NCI-H1092 treated with DMSO at 0.1 percent for 48 hours (cell line): Measurements from ENCODE around the gene METTL25B.
"Not testable (repeated sequence)": the region's sequence is repeated elsewhere in the genome, so short reads cannot be mapped to it uniquely, and the experiment has no call there.

Experiments
- DNase-seq: peaks from one replicate; lab custom pipeline; 2025; lab: John Stamatoyannopoulos, UW

The METTL25B gene

DNA sequence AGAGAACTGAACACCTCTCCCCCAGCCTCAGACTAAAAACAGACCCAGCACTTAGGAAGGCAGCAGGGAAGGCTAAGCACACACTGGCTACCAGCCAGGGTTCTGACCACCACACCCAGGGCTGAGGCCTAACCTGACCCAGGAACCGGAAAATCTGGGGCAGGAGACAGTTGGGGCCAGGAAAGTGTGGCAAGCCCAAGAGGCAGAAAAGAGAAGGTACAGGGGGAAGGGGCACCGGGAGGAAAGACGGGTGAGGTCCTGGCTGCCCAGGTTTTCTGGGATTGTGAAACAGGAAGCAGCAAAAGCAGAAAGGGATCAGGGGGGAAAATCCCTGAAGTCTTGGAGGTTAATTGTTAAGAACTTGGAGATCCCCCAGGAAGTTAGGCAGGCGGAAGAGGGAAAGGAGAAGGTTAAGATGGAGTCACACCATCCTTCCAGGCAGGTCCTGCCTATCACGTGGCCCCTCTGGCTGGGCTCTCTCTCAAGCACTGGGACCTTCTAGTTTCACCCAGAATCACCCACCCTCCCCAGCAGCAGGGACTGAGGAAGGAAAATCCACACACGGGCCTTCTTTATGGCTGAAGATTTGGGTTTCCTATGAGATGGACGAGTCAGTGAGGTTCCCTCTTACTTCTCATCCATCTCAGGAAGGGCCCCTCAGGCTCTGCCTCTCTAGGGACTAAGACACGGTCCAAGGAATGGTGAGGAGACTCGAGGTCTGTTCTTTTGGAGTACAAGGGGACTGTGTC is 20.6 kb downstream of the METTL25B start:
- no peak for DNase-seq

DNA sequence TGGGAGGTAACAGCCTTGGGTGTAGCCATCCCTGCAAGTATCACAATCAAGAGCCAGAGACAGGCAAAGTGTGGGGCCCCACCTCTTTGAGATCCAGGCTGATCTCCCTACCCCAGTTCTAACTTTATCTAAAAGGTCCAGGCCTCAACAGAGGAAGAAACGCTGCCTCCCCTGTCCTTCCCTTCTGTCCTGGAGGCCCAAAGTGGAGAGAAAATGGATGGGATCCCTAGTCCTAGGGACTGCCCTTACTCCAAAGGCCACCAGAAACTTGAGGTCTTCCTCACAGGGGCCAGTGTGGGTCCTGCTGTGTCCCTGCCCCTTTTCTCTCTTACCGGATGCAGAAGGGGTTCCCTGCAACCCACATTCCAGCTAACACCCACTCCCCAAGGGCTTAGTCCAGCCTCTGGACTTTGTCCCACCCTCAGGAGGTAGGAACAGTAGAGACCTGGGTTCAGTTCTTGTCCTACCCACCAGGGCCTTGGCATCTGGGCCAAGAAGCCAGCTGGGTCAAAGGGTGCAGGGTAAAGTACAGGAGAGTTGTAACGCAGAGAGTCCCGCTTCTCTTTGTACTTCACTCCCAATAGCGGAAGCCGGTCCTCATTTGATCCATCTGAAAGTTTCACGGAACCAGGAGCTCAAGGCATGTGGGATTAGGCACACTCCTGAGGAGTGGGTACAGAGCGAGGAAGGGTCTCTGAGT is 21.3 kb downstream of the METTL25B start:
- DNase-seq: no peak

DNA sequence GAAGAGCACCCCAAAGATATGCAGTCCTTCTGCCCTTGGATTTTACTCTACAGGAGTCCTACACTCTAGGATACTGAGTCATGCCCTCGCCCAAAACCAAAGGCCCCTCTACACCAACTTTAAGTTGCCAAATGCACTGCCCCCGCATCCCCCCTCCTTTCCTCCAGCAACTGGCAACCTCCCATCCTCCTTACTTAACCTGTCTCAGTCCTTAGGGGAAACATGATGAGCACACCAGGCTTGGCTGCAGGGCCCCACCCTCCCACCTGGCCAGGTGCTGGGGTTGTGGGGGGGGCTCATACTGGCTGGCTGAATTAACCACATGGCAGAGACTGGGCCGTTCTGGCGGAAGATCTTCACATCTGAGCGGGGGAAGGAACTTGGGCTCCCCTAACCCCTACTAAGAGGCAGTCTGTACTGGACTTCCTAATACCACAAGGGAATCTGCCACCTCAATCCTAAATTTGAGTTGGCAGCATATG is 22.0 kb downstream of the METTL25B start:
- DNase-seq: no peak

DNA sequence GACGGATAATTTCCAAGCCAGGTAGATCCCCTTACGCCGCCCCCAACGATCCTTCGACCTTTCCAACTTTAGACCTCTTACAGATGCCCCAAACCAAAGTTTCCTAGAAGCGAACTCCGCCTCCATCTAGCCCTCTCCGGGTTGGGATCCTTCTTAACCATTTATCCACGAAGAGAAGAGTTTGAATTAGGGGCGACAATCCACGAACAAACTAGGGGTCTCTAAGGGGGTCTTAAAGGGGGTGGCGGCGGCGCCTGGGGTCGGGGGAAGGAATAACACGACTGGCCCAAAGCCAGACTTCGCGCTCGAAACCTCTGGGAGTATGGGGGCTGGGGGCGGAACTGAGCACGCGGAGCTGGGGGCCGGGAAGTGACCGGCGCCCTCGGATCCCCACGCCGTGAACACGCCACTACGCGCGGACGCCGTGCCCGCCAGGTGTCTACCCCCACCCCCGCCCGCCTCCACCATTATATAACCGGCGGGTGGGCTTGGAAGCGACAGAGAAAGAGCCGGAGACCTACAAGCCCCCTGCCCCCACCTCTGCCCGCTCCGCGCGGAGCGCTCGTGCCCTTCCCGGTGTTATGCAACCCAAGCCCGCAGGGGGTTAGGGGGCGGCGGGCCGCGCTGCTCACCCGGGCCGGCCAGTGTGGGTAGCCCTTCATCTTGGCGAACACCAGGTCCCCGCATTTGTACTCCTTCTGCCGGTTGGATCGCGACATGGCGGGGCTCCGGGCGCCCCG is 22.6 kb downstream of the METTL25B start:
- peak; percentile 50 for DNase-seq

DNA sequence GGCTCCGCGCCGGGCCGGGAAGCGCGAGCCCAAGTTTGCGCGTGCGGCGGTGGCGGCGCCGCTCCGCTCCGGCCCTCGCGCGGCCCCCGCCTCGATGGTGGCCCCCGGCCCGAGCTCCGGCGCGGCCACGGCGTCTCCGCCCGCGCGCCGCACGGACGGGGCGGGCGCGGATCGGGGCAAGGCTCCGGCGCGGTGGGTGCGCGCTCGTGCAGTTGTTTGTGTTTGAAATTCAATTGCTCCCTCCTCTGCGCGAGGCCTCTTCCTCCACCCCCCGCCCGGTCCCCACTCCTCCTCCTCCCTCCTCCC is 23.1 kb downstream of the METTL25B start, which contains the start of gene HDGF:
TSS of gene HDGF (minus strand) at position 225 of the 306 bp plus-strand sequence. CDS start 246 bp downstream, outside the sequence.
- no peak for DNase-seq

DNA sequence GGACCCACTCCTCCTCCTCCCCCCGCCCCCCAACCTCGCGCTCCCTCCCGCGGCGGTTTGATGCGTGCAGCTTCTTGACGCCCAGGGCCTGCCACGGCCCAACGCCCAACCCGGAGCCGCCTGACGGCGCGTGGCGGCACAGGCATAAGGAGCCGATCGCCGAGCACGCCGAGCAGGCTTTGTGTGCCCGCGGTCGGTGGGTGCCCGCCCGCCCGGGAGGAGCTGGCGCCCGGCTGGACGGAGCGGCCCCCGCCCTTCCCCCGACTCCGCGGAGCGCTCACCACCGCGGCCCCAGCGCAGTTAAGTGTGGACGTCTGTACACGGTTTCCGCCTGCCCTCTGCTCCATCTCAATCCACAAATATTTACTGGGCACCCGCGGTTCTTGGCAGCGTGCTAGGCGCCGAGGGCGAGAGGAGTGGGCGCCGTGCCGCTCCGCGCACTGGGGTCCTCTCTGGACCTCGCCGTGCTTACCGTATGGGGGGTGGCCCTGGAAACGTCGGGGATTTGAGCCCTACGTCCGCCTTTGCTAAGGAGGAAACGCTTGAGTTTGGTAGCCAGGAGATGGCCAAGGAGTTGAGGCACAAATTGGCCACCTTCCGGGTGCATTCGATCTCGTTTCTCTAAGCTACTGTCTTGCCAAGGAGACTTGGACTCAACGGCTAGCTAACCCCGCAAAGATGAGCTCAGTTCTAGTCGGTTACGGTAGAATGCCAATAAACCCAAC is 23.6 kb downstream of the METTL25B start:
- peak; percentile 94 for DNase-seq

DNA sequence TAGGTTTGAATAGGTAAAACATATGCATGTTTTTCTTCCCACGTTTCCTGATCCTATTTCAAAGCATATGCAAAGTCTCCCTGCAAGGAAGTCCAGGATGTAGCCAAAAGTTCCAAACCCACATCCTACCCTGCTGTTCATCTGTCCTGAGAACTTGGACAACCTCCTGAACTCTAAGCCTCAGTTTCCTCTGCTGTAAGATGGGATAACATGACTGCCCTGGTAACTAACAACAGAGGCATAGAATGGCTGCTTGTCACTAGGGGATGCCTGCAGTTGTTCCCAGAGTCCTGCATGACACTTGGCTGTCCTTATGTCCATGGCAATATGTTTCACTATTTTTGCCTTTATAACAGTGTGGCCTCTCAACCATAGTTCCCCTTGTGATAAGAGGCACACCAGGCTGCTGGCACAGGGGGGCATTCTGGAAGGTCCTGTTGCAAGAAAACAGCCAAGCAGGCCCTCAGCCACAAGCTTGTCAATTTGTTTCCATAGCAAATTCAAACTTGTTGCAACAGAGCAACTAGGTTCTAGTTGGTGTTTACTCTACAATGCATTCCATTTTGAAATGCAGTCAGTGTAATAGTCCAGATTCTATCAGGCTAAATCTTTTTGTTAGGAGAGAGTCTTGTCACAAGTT is 24.7 kb downstream of the METTL25B start:
- no peak for DNase-seq

DNA sequence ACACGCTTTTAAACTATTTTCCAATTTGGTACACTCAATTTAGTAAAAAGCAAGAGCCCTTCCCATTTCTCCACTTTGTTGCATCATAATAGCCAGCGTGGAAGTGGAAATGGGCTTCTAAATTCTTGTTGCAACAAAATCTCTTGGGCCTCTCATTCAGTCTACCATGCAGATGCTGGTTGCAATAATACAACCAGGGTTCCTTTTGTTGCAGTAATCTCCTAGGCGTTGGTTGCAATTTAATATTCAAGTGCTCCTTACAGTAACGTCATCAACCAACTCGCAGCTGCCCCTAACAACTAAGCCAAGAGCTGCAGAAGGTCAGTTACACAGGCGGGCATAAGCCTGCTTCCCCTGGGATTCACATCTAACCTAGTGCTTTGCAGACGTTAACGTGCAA is 25.9 kb downstream of the METTL25B start:
- DNase-seq: no peak

DNA sequence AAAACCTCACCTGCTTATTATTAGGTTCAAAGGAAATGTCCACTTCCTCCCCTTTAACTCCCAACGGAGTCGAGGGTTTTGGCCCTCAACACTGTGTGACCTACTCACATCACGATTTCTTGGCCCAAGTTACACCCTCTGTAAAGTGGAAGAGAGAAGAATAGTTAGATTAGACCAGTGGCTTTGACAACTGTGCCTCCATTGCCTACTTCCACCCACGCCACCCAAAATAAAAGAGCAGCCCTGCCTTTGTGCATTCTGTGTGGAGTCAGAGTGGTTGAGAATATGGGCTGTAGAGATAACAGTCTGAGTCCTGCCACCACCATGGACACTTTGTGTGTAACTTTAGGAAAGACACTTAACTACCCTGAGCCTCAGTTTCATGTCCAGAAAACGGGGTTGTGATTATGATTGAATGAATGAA is 27.3 kb downstream of the METTL25B start:
- DNase-seq: no peak

DNA sequence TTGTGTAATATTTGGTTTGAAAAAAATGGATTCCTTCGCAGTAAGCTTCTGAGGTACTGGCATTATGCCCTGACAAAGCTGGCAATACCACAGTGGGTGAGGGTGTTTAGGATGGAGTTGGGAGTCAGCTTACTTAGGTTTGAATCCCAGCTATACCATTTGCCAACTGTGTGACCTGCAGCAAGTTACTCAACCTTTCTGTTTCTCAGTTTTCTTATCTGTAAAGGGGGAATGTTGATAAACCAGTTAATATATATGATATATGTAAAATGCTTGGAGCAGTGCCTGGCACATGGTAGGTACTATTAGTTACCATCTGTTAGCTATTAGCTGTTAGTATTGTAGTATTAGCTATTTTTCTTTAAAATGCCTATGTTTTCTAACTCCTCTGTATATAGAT is 28.1 kb downstream of the METTL25B start:
- no peak for DNase-seq

DNA sequence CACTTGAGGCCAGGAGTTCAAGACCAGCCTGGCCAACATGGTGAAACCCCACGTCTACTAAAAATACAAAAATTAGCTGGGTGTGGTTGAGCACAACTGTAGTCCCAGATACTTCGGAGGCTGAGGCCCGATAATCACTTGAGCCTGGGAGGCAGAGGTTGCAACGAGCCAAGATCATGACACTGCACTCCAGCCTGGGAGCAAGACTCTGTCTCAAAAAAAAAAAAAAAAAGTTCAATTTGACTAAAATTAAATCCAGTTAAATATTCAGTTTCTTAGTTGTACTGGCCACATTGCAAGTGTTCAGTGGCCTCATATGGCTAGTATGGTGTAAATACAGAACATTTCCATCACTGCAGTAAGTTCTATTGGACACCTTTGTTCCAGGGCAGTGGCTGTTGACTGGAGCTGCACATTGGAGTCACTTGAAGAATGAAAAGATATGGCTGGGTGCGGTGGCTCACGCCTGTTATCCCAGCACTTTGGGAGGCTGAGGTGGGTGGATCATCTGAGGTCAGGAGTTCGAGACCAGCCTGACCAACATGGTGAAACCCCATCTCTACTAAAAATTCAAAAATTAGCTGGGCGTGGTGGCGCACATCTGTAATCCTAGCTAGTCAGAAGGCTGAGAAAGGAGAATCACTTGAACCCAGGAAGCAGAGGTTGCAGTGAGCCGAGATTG is 29.4 kb downstream of the METTL25B start:
- DNase-seq: not testable (repeated sequence)

DNA sequence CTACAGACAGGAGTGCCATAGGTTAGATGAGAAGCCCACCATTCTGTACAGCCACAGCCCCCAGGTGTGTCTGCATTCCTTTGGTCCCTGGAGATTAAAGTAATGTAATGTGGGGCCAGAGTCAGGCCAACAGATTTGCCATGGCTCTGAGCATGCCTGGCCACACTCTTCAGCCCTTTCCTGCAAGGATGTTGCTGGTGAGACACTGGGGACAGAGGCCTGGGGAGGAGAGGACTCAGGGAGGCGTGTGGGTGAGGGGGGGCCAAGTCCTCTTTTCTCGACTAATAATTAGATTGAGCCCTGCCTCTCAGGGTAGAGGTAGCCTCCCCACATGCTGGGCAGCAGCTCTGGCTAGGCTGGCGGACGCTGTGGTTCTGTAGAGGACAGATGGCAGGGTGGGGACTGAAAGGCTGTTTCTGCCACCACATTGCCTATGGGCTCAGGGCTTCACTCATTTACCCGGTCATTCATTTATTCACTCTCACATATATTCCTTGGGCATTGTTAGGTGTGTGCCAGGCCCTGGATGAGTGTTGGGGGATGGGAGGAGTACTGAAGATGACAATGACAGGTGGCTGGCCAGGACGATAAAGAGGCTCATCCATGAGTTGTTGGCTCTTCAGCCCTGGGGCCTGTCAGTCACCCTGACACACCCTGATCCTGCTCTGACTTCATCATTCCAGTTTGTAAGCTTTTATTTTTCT is 32.0 kb downstream of the METTL25B start:
- no peak for DNase-seq

DNA sequence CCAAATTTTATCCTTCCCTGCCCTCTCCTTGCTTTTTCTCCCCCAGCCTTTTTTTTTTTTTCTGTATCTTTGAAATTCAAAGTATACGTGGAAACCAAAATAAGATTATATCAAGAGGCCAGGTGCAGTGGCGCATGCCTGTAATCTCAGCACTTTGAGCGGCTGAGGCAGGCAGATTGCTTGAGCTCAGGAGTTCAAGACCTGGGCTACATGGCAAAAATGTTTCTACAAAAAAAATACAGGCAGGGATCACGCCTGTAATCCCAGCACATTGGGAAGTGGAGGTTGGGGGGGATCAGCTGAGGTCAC is 32.5 kb downstream of the METTL25B start:
- DNase-seq: no peak

DNA sequence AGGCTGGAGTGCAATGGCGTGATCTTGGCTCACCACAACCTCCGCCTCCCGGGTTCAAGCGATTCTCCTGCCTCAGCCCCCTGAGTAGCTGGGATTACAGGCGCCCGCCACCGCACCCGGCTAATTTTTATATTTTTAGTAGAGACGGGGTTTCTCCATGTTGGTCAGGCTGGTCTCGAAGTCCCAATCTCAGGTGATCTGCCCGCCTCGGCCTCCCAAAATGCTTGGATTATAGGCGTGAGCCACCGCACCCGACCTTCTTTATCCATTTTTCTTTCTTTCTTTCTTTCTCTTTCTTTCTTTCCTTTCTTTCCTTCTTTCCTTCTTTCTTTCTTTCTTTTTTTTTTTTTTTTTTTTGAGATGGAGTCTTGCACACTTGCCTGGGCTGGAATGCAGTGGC is 36.9 kb downstream of the METTL25B start:
- DNase-seq: not testable (repeated sequence)

DNA sequence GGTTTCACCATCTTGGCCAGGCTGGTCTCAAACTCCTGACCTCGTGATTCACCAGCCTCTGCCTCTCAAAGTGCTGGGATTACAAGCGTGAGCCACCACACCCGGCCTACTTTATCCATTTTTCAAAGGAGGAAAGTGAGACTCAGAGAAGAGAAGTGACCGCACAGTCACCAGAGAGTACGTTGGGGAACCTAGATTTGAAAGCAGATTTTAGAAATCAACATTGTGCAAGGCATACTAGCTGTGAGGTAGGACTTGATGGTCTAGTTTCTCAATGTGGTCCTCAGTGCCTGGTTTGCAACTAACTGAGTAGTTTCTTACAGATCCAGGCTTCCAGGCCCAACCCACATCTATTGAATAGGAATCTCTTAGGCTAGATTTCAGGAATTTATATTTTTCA is 37.4 kb downstream of the METTL25B start:
- no peak for DNase-seq

DNA sequence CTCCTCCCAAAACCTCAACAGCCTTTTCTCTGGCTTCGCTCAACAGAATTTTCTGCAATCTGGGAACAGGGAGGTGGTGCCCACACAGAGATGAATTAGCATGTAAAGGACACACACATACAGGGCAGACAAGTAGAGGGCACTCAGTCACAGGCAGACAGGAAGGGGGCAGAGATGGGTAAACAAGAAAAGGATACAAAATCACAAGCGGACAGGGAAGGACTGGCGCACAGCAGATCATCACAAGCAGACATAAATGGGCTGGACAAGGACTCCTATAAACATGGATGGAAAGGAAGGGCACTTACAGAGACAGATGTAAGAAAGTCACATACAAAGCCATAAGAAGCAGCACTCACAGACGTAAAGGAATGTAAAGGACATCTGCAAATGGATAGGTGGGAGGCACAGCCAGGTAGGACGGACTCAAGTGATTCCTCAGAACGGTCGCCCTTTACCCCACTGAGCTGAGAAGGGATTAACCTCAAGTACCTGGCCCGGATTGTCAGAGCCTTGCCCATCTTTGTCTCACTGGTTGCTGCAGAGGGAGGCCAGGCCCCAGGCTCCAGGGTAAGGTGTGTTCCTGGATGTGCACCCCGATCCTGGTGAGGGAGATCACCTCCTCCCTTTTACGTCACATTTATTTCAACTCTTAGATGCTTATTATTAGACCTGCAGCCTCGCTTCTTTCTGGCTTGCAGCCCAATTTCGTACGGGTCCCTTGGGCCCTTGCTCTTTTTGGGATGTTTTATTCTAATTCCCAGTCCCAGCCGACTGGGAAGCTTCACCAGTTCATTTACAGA is 38.2 kb downstream of the METTL25B start:
- DNase-seq: peak; percentile 58

DNA sequence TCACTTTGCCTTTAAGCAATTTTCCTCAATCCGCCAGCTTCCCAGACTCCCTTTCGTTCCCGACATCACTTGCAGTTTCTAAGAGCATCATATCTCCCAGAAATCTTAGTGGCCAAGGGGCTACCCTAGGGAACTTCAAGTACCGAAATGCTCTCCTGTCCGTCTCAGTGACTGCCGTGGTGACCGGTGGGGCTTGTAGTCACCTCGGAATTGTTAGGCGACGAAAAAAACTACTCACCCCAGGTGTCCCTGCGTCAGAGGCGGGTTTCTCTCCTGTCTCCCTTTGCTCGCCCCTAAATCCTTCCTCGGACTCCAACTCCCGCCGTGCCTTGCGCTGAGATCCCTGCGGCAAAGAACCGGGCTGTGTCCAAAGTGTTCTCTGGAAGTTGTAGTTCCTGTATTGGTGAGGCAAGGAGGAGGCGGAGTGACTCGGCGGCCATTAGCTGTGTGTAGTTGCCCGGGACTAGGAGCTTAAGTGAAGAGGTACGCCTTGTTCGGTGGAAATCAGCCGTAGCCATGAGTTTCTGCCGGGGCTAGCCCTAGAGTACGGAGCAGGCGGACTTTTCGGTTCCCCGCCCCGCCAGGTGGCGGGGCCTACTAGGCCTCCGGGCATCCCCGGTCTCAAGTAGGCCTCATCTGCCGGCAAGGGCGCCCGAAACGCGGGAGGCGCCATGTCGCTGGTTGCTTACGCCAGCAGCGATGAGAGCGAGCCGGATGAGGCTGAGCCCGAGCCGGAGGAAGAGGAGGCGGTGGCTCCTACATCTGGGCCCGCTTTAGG is 39.0 kb downstream of the METTL25B start, which contains the start of gene PRCC:
TSS of gene PRCC (plus strand) at position 435 of the 778 bp plus-strand sequence. CDS start at position 672, 237 bp downstream.
- peak; percentile 100 for DNase-seq

DNA sequence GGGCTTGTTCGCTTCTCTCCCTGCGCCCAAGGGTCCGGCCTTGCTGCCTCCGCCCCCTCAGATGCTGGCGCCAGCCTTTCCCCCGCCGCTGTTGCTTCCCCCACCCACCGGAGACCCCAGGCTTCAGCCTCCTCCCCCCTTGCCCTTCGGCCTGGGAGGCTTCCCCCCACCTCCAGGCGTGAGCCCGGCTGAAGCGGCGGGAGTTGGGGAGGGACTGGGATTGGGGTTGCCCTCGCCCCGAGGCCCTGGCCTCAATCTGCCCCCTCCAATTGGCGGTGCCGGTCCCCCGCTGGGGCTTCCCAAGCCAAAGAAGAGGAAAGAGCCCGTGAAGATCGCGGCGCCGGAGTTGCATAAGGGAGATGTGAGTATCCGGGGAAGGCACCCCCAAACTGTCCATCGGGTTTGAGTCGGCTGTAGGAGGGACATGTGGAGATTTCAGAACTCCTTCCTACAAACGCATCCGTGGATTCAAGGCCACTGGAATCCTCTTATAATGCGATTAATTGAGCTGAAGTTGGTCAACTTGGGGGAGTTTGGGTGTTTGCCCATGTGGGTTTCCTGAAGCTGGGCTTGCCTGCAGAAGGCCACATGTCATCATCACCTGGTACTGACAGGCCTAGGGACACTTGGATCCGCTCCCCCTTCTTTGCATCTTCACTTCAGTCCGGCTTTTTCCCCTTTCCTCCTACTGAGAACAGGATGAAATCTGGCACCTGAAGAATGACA is 39.8 kb downstream of the METTL25B start:
- DNase-seq: no peak
